ENCODE data around the gene NOP10. TPM values are rescaled to one million over a fixed set of nuclear protein-coding genes. Genes with fewer than 3 reads are reported as not detected.

Gene NOP10
- polyA plus RNA-seq, 1 of the 3 experiments (the other 2 are of a cell fraction): 440 TPM

- 100% methylated on average over 1 of the region's 1 CpG for WGBS (ENCODE audit: low lambda C conversion rate)
- Histone ChIP-seq H3K9me2 (no peaks in the 10 kb centered on the region), H3F3A (replicated peaks; ENCODE audit: insufficient read depth) (no peaks in the 10 kb centered on the region), H3K4me3 (ENCODE audit: low read depth in 2 of 2, low read length in 1 of 2) (no peak overlapping the region), H4K20me1 (ENCODE audit: insufficient read depth) (peaks cover 6% of the 10 kb centered on the region; the same call in 1 of the 2 replicates), H3K4me1 (ENCODE audit: control insufficient read depth in 1 of 2, insufficient read depth in 2 of 2, low read depth in 1 of 2, low read length in 1 of 2) (peaks cover 0 to 4% of the 10 kb centered on the region in 2 experiments; a peak in 1 of 4 replicates), H2AFZ (ENCODE audit: low read depth) (no peak overlapping the region), H3K9ac (no peak overlapping the region), H3K27ac (ENCODE audit: low read depth in 2 of 2, low read length in 1 of 2) (no peak overlapping the region), H3K9me3 (no peaks in the 10 kb centered on the region), H3K79me2 (ENCODE audit: insufficient read depth) (peaks cover 9% of the 10 kb centered on the region), H3K27me3 (ENCODE audit: insufficient read depth) (no peaks in the 10 kb centered on the region), H3K4me2 (no peak overlapping the region), H3K36me3 (replicated peaks in 1 of 2; ENCODE audit: control insufficient read depth in 1 of 2, insufficient read depth in 2 of 2, low read length in 1 of 2) (peaks cover 13 to 69% of the 10 kb centered on the region in 2 experiments)
- no peak for DNase-seq
- ChIA-PET POLR2A (interaction anchor here (1.0 kb wide), 2 partner anchors 22 kb away, joined by 3 read pairs; partner anchors contain the start of gene SLC12A6), CTCF (interaction anchor here (1.2 to 1.5 kb wide), 3 partner anchors 17 to 228 kb away, joined by 3 to 8 read pairs (median 4); partner anchors contain the start of genes NOP10 and NUTM1)
- no peak for TF ChIP-seq RAD21 (IDR thresholded peaks at IDR 0.05; ENCODE audit: low read length)
- no peak for TF ChIP-seq RFX5 (IDR thresholded peaks at IDR 0.05; ENCODE audit: low read length)
- no peak for TF ChIP-seq YY1 (IDR thresholded peaks at IDR 0.05; ENCODE audit: low read depth)
- no peak for TF ChIP-seq SMC3 (IDR thresholded peaks at IDR 0.05; ENCODE audit: low read depth, low read length)
- no peak for TF ChIP-seq MXI1 (IDR thresholded peaks at IDR 0.05; ENCODE audit: low read depth, low read length)
- no peak for TF ChIP-seq SIN3A (IDR thresholded peaks at IDR 0.05; ENCODE audit: borderline replicate concordance, low read depth, low read length)
- TF ChIP-seq RCOR1 (IDR thresholded peaks at IDR 0.05; ENCODE audit: low read length): no peak
- TF ChIP-seq RXRA (IDR thresholded peaks at IDR 0.05; ENCODE audit: borderline replicate concordance, low read depth): no peak
- no peak for TF ChIP-seq GATA2 (CRISPR knock-in tag; IDR thresholded peaks at IDR 0.05)
- TF ChIP-seq FOXJ3 (CRISPR knock-in tag; IDR thresholded peaks at IDR 0.05): no peak
- TF ChIP-seq GABPA (IDR thresholded peaks at IDR 0.05; ENCODE audit: low read depth): no peak
- no peak for TF ChIP-seq TEAD4 (IDR thresholded peaks at IDR 0.05; ENCODE audit: borderline replicate concordance, insufficient read depth)
- TF ChIP-seq TAF1 (IDR thresholded peaks at IDR 0.05; ENCODE audit: borderline replicate concordance, low read depth, low read length): no peak
- no peak for TF ChIP-seq ELF1 (IDR thresholded peaks at IDR 0.05)
- no peak for TF ChIP-seq EZH2phosphoT487 (IDR thresholded peaks at IDR 0.05; ENCODE audit: borderline replicate concordance, low read depth)
- no peak for TF ChIP-seq EP300 (IDR thresholded peaks at IDR 0.05; ENCODE audit: borderline replicate concordance in 1 of 2, low read depth in 1 of 2, low read length in 1 of 2)
- no peak for TF ChIP-seq CTCF (IDR thresholded peaks at IDR 0.05)
Measured at GRCh38 chr15:34360298-34360697, 17.4 kb upstream of the NOP10 start.

GRCh38 chr15:34359416-34359815, 16.5 kb upstream of the NOP10 start:
- H3K27ac ChIP-seq (ENCODE audit: low read depth in 2 of 2, low read length in 1 of 2): no peak overlapping the region
- H3K36me3 ChIP-seq (replicated peaks in 1 of 2; ENCODE audit: control insufficient read depth in 1 of 2, insufficient read depth in 2 of 2, low read length in 1 of 2): peaks cover 13 to 69% of the 10 kb centered on the region in 2 experiments
- H3K4me1 ChIP-seq (ENCODE audit: control insufficient read depth in 1 of 2, insufficient read depth in 2 of 2, low read depth in 1 of 2, low read length in 1 of 2): no peaks in the 10 kb centered on the region
- ChIA-PET CTCF (interaction anchor here (1.4 kb wide), 1 partner anchor 16 kb away, joined by 8 read pairs; the partner anchor contains the start of genes NOP10 and NUTM1), POLR2A (interaction anchor here (1.0 kb wide), 1 partner anchor 21 kb away, joined by 3 read pairs; the partner anchor contains the start of gene SLC12A6)
- no peaks in the 10 kb centered on the region for H4K20me1 ChIP-seq (ENCODE audit: insufficient read depth)
- H3K27me3 ChIP-seq (ENCODE audit: insufficient read depth): no peaks in the 10 kb centered on the region
- H3K4me2 ChIP-seq: no peak overlapping the region
- no peak for DNase-seq
- H3K9me2 ChIP-seq: no peaks in the 10 kb centered on the region
- no peaks in the 10 kb centered on the region for H3F3A ChIP-seq (replicated peaks; ENCODE audit: insufficient read depth)
- no peak overlapping the region for H3K4me3 ChIP-seq (ENCODE audit: low read depth in 2 of 2, low read length in 1 of 2)
- WGBS (ENCODE audit: low lambda C conversion rate): 71% methylated on average over 3 of the region's 3 CpGs
- H3K79me2 ChIP-seq (ENCODE audit: insufficient read depth): no peaks in the 10 kb centered on the region; the same call in 1 of the 2 replicates
- no peak overlapping the region for H3K9ac ChIP-seq
- H2AFZ ChIP-seq (ENCODE audit: low read depth): no peak overlapping the region
- no peaks in the 10 kb centered on the region for H3K9me3 ChIP-seq
- TF ChIP-seq EP300 (IDR thresholded peaks at IDR 0.05; ENCODE audit: borderline replicate concordance in 1 of 2, low read depth in 1 of 2, low read length in 1 of 2) (no peak), MAX (IDR thresholded peaks at IDR 0.05; ENCODE audit: low read depth) (no peak), REST (IDR thresholded peaks at IDR 0.05; ENCODE audit: low read depth, low read length) (no peak), YY1 (IDR thresholded peaks at IDR 0.05; ENCODE audit: low read depth) (no peak), FOXM1 (IDR thresholded peaks at IDR 0.05; ENCODE audit: low read depth) (no peak), NFIC (IDR thresholded peaks at IDR 0.05; ENCODE audit: borderline replicate concordance) (no peak), EZH2phosphoT487 (IDR thresholded peaks at IDR 0.05; ENCODE audit: borderline replicate concordance, low read depth) (no peak), ELF1 (IDR thresholded peaks at IDR 0.05) (no peak), SMC3 (IDR thresholded peaks at IDR 0.05; ENCODE audit: low read depth, low read length) (no peak), JUND (IDR thresholded peaks at IDR 0.05) (no peak), FOSL2 (IDR thresholded peaks at IDR 0.05; ENCODE audit: borderline replicate concordance, low read depth) (no peak), TAF1 (IDR thresholded peaks at IDR 0.05; ENCODE audit: borderline replicate concordance, low read depth, low read length) (no peak)
